K562 (cell line): ENCODE results near the gene ADGRE1.

Experiments used
- ATF7 ChIP-seq: fragments of 450-650 bp; IDR thresholded peaks from 2 replicates; pipeline ENCODE4 v1.7.1; 2014; ENCODE audit warnings: mild to moderate bottlenecking, moderate library complexity
- CSDE1 ChIP-seq, 2 experiments: fragments of 450-650 bp; IDR thresholded peaks; 2 replicates each; pipeline ENCODE4 v1.6.1; 2016; ENCODE audit warnings: mild to moderate bottlenecking in 1 of 2
- EZH2 ChIP-seq: IDR thresholded peaks from 2 replicates; pipeline ENCODE4 v1.6.1; 2012; ENCODE audit warnings: low read depth, mild to moderate bottlenecking, inconsistent platforms, low read length, borderline replicate concordance
- HMG20B ChIP-seq: fragments of 250-450 bp; sonication (Bioruptor Pico); IDR thresholded peaks from 2 replicates; pipeline ENCODE4 v1.5.0; 2021; ENCODE audit warnings: mild to moderate bottlenecking
- JUND ChIP-seq, 2 experiments: IDR thresholded peaks; 2 replicates in 1 of 2; 3 replicates in 1 of 2; pipeline ENCODE4 v1.6.1; 2011; ENCODE audit warnings: borderline replicate concordance in 2 of 2, low read depth in 2 of 2, low read length in 2 of 2, improper control_type of control experiment in 1 of 2, missing biosample characterization in 1 of 2, missing genetic modification characterization in 1 of 2, missing genetic modification reagents in 1 of 2
- NBN ChIP-seq: fragments of 450-650 bp; IDR thresholded peaks from 2 replicates; pipeline ENCODE4 v1.6.1; 2016; ENCODE audit warnings: low read depth, mild to moderate bottlenecking
- RCOR1 ChIP-seq, 2 experiments: IDR thresholded peaks; 2 replicates each; pipeline ENCODE4 v1.6.1; 2012; ENCODE audit warnings: low read depth in 2 of 2, low read length in 2 of 2, borderline replicate concordance in 1 of 2, improper control_type of control experiment in 1 of 2
- SMAD3 ChIP-seq: fragments of 450-650 bp; formaldehyde crosslinking; conservative IDR thresholded peaks from 2 replicates; pipeline ENCODE4 v1.4.0; 2020; ENCODE audit warnings: mild to moderate bottlenecking
- TCF7 ChIP-seq: sonication (generic); IDR thresholded peaks from 2 replicates; pipeline ENCODE4 v1.6.1; 2016; ENCODE audit warnings: antibody characterized with exemption, borderline replicate concordance
- TGIF2 ChIP-seq: sonication (generic); formaldehyde crosslinking; IDR thresholded peaks from 2 replicates; pipeline ENCODE4 v1.8.1; 2022; ENCODE audit warnings: mild to moderate bottlenecking, missing genetic modification reagents, moderate library complexity
- TF ChIP-seq, protein P1 (sequence below), 3 experiments: IDR thresholded peaks in 2 of 3; conservative IDR thresholded peaks in 1 of 3; 2 replicates each; pipeline ENCODE4 v1.5.1; 2011 to 2012; ENCODE audit warnings: low read length in 3 of 3, mild to moderate bottlenecking in 3 of 3, control low read depth in 2 of 3, improper control_type of control experiment in 1 of 3, inconsistent platforms in 1 of 3, low read depth in 1 of 3, mixed read lengths in 1 of 3, moderate library complexity in 1 of 3; ENCODE audit not compliant: insufficient read depth in 2 of 3
- TF ChIP-seq, protein P2 (sequence below): IDR thresholded peaks from 2 replicates; pipeline ENCODE4 v1.6.1; 2016; ENCODE audit warnings: missing genetic modification characterization, missing compliant biosample characterization
- TF ChIP-seq, protein P3 (sequence below): fragments of 450-650 bp; formaldehyde crosslinking; IDR thresholded peaks from 2 replicates; pipeline ENCODE4 v1.4.0; 2022; ENCODE audit warnings: missing genetic modification characterization

DNA sequence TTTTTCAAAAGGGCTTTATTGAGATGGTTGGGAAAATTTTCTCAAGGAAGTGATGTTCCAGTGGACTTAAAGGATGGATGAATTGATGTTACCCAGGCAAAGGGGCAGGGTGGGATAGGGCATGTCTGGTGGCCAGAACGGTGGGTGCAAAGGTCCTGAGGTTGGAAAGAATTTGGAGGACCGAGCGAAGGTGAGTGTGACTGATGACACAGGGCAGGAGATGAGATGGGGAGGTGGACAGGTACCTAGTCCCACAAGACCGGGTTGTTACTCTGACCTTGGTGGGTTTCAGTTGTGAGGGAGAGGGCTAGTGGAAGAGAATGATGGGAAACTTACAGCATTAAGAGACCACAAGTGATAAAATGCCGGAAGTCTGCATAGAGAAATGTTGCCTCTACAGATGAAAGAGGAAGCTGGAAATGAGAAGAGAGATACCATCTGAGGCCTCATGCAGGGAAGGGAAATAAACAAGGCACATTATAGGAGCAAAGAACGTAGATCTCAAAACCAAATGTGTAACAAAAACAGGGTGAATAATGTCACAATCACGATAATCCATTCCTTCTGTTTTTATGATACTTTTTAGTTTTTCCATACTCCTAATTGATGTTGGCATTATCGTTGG lies 4.5 kb downstream of the ADGRE1 start:
- TF ChIP-seq NBN = no peak
- TF ChIP-seq HMG20B (CRISPR knock-in tag) = no peak
- no peak for TF ChIP-seq EZH2
- TF ChIP-seq RCOR1 (IDR thresholded peaks at IDR 0.05; ENCODE audit: borderline replicate concordance in 1 of 2, low read depth in 2 of 2, low read length in 2 of 2) = peak in 1 of 2 experiments; percentile 38; a peak in 1 of 4 replicates
- no peak for TF ChIP-seq SMAD3 (CRISPR knock-in tag)
- TF ChIP-seq, protein P1, sequence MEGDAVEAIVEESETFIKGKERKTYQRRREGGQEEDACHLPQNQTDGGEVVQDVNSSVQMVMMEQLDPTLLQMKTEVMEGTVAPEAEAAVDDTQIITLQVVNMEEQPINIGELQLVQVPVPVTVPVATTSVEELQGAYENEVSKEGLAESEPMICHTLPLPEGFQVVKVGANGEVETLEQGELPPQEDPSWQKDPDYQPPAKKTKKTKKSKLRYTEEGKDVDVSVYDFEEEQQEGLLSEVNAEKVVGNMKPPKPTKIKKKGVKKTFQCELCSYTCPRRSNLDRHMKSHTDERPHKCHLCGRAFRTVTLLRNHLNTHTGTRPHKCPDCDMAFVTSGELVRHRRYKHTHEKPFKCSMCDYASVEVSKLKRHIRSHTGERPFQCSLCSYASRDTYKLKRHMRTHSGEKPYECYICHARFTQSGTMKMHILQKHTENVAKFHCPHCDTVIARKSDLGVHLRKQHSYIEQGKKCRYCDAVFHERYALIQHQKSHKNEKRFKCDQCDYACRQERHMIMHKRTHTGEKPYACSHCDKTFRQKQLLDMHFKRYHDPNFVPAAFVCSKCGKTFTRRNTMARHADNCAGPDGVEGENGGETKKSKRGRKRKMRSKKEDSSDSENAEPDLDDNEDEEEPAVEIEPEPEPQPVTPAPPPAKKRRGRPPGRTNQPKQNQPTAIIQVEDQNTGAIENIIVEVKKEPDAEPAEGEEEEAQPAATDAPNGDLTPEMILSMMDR (IDR thresholded peaks at IDR 0.05 in 2 of 3, conservative IDR thresholded peaks at IDR 0.05 in 1 of 3; ENCODE audit: insufficient read depth in 2 of 3, low read depth in 1 of 3, low read length in 3 of 3) = no peak
- no peak for TF ChIP-seq JUND (IDR thresholded peaks at IDR 0.05; ENCODE audit: borderline replicate concordance, low read depth, low read length)
- no peak for TF ChIP-seq JUND (tag; IDR thresholded peaks at IDR 0.05; ENCODE audit: borderline replicate concordance, low read depth, low read length)
- TF ChIP-seq ATF7 = no peak
- no peak for TF ChIP-seq TCF7
- TF ChIP-seq, protein P2, sequence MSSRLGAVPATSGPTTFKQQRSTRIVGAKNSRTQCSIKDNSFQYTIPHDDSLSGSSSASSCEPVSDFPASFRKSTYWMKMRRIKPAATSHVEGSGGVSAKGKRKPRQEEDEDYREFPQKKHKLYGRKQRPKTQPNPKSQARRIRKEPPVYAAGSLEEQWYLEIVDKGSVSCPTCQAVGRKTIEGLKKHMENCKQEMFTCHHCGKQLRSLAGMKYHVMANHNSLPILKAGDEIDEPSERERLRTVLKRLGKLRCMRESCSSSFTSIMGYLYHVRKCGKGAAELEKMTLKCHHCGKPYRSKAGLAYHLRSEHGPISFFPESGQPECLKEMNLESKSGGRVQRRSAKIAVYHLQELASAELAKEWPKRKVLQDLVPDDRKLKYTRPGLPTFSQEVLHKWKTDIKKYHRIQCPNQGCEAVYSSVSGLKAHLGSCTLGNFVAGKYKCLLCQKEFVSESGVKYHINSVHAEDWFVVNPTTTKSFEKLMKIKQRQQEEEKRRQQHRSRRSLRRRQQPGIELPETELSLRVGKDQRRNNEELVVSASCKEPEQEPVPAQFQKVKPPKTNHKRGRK (tag) = no peak
- TF ChIP-seq TGIF2 = no peak
- TF ChIP-seq, protein P3, sequence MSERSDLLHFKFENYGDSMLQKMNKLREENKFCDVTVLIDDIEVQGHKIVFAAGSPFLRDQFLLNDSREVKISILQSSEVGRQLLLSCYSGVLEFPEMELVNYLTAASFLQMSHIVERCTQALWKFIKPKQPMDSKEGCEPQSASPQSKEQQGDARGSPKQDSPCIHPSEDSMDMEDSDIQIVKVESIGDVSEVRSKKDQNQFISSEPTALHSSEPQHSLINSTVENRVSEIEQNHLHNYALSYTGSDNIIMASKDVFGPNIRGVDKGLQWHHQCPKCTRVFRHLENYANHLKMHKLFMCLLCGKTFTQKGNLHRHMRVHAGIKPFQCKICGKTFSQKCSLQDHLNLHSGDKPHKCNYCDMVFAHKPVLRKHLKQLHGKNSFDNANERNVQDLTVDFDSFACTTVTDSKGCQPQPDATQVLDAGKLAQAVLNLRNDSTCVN (CRISPR knock-in tag) = no peak
- no peak for TF ChIP-seq CSDE1 (IDR thresholded peaks at IDR 0.05)
